ENCODE measurements around the gene EMP3. TPM values are rescaled to one million over a fixed set of nuclear protein-coding genes. Genes with fewer than 3 reads are reported as not detected.

Gene EMP3, protein sequence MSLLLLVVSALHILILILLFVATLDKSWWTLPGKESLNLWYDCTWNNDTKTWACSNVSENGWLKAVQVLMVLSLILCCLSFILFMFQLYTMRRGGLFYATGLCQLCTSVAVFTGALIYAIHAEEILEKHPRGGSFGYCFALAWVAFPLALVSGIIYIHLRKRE
- polyA plus RNA-seq (2013): 21.1 and 22.2 TPM in 2 replicates

DNA sequence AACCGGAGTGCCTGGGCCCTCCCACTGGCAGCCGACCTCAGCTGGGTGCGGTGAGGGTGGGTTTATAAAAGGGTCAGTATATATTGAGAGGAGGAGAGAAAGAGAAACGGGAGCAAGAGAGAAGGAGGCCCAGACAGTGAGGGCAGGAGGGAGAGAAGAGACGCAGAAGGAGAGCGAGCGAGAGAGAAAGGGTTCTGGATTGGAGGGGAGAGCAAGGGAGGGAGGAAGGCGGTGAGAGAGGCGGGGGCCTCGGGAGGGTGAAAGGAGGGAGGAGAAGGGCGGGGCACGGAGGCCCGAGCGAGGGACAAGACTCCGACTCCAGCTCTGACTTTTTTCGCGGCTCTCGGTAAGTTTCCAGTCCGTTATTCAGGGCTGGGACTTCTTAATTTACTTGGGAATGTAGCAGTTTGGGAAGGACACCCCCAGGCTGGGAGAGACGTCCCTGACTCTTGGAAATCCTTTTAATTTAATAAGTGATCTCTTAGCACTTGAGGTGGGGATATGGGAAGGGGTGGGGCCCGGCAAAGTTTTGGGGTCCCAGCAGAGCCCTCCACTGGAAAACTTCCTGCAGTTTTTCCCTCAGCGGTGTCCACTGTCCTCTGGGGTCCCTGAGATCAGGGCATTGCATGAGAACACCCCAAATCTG, at the start of gene EMP3:
Gene EMP3 (plus strand): TSS at position 288 of the 646 bp plus-strand sequence. CDS start 1,293 bp downstream, outside the sequence.
- Histone ChIP-seq H2BK5ac (ENCODE audit: low read depth, low read length, poor library complexity) (peak within 1 kb of the TSS; percentile 41), H4K8ac (ENCODE audit: low read depth, low read length) (peak within 1 kb of the TSS; percentile 54), H3K18ac (ENCODE audit: low read length) (peak within 1 kb of the TSS; percentile 47), H4K12ac (ENCODE audit: low read depth, low read length) (no peak within 1 kb of the TSS), H3K4ac (ENCODE audit: low read depth, low read length) (no peak within 1 kb of the TSS), H2BK120ac (ENCODE audit: insufficient read depth, low read length, poor library complexity) (peak within 1 kb of the TSS; percentile 76), H2AK5ac (ENCODE audit: low read length) (no peak within 1 kb of the TSS), H2BK12ac (ENCODE audit: low read length) (peak within 1 kb of the TSS; percentile 71), H3K4me1 (ENCODE audit: control insufficient read depth in 1 of 2, insufficient read depth in 2 of 2, low read length in 2 of 2) (peaks cover 18 to 22% of the 10 kb centered on the region in 2 experiments), H4K91ac (ENCODE audit: low read depth, low read length) (peak within 1 kb of the TSS; percentile 74), H3K36me3 (ENCODE audit: control insufficient read depth in 1 of 2, insufficient read depth in 2 of 2, low read length in 2 of 2) (no peaks in the 10 kb centered on the region), H3K9me3 (ENCODE audit: insufficient read depth, low read depth, low read length) (peaks cover 4% of the 10 kb centered on the region), H2AFZ (ENCODE audit: insufficient read depth, low read length, poor library complexity) (no peak within 1 kb of the TSS), H3K79me1 (ENCODE audit: low read length) (peaks cover 20% of the 10 kb centered on the region), H3K27me3 (ENCODE audit: insufficient read depth, low read length) (no peaks in the 10 kb centered on the region), H3K23ac (ENCODE audit: low read length) (no peak within 1 kb of the TSS), H3K79me2 (ENCODE audit: control insufficient read depth, insufficient read depth, low read length, poor library complexity) (peaks cover 6% of the 10 kb centered on the region), H3K27ac (ENCODE audit: low read depth, low read length) (peak within 1 kb of the TSS; percentile 45), H3K4me3 (ENCODE audit: low read depth, low read length) (no peak within 1 kb of the TSS), H3K14ac (ENCODE audit: low read length) (no peak within 1 kb of the TSS), H3K4me2 (ENCODE audit: low read length) (peak within 1 kb of the TSS; percentile 39), H3K9ac (ENCODE audit: low read length) (no peak within 1 kb of the TSS)
- WGBS (ENCODE audit: extremely low coverage, insufficient coverage, insufficient read length): no CpG with 5 or more reads among the region's 22 CpGs
- DNase-seq: peak; percentile 63 to 70

DNA sequence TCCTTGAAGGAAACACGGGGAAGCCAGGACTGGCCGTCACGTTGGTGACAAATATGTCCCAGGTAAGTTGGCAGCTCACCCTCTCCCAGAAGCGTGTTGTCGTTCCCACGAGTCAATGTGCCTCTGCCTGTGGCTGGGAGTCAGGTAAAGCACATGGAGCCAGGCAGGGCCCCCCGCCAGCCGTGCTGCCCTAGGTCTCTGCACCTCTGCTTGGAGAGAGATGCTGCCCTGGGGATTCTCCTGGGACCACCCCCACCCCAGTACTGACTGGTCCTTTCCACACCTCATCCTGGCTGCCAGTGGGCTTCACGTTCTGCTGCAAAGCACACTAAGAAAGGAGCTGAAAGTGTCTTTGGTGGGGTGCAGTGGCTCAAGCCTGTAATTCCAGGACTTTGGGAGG, 45.6 kb upstream of the EMP3 start:
- Histone ChIP-seq H4K91ac (ENCODE audit: low read depth, low read length) (no peak overlapping the region), H3K23ac (ENCODE audit: low read length) (no peak overlapping the region), H3K4me3 (ENCODE audit: low read depth, low read length) (no peak overlapping the region), H3K27me3 (ENCODE audit: insufficient read depth, low read length) (no peaks in the 10 kb centered on the region), H3K14ac (ENCODE audit: low read length) (no peak overlapping the region), H2BK12ac (ENCODE audit: low read length) (no peak overlapping the region), H3K79me2 (ENCODE audit: control insufficient read depth, insufficient read depth, low read length, poor library complexity) (no peaks in the 10 kb centered on the region), H3K18ac (ENCODE audit: low read length) (no peak overlapping the region), H4K8ac (ENCODE audit: low read depth, low read length) (no peak overlapping the region), H2BK5ac (ENCODE audit: low read depth, low read length, poor library complexity) (no peak overlapping the region), H3K4ac (ENCODE audit: low read depth, low read length) (no peak overlapping the region), H3K27ac (ENCODE audit: low read depth, low read length) (no peak overlapping the region), H3K9me3 (ENCODE audit: insufficient read depth, low read depth, low read length) (peaks cover 9% of the 10 kb centered on the region), H2AFZ (ENCODE audit: insufficient read depth, low read length, poor library complexity) (no peak overlapping the region), H3K79me1 (ENCODE audit: low read length) (no peaks in the 10 kb centered on the region), H3K4me2 (ENCODE audit: low read length) (no peak overlapping the region), H3K4me1 (ENCODE audit: control insufficient read depth in 1 of 2, insufficient read depth in 2 of 2, low read length in 2 of 2) (peaks cover 0 to 2% of the 10 kb centered on the region in 2 experiments), H3K36me3 (ENCODE audit: control insufficient read depth in 1 of 2, insufficient read depth in 2 of 2, low read length in 2 of 2) (peaks cover 33 to 42% of the 10 kb centered on the region in 2 experiments), H2BK120ac (ENCODE audit: insufficient read depth, low read length, poor library complexity) (no peak overlapping the region), H3K9ac (ENCODE audit: low read length) (no peak overlapping the region), H2AK5ac (ENCODE audit: low read length) (no peak overlapping the region), H4K12ac (ENCODE audit: low read depth, low read length) (no peak overlapping the region)
- no peak for DNase-seq
- WGBS (ENCODE audit: extremely low coverage, insufficient coverage, insufficient read length): no CpG with 5 or more reads among the region's 9 CpGs

DNA sequence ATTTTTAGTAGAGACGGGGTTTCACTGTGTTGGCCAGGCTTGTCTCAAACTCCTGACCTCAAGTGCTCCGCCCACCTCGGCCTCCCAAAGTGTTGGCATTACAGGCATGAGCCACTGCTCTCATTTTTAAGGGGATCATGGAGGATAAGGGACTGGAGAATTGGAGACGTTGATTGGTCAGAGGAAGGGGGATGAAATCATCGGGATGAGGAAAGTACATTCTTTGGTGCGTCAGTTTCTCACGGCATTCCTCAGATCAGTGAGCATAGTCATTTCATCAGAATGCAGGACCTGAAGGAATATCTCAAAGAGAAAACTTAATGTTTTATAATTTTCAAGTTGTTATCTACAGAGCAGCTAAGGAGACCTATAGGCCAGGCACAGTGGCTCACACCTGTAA, 41.4 kb upstream of the EMP3 start:
- H3K4me2 ChIP-seq (ENCODE audit: low read length): no peak overlapping the region
- no peak overlapping the region for H3K18ac ChIP-seq (ENCODE audit: low read length)
- H3K27me3 ChIP-seq (ENCODE audit: insufficient read depth, low read length): no peaks in the 10 kb centered on the region
- no peak overlapping the region for H2BK5ac ChIP-seq (ENCODE audit: low read depth, low read length, poor library complexity)
- no peak overlapping the region for H3K4me3 ChIP-seq (ENCODE audit: low read depth, low read length)
- H2AFZ ChIP-seq (ENCODE audit: insufficient read depth, low read length, poor library complexity): no peak overlapping the region
- H2AK5ac ChIP-seq (ENCODE audit: low read length): no peak overlapping the region
- peaks cover 11% of the 10 kb centered on the region for H3K9me3 ChIP-seq (ENCODE audit: insufficient read depth, low read depth, low read length)
- peaks cover 0 to 2% of the 10 kb centered on the region in 2 experiments for H3K4me1 ChIP-seq (ENCODE audit: control insufficient read depth in 1 of 2, insufficient read depth in 2 of 2, low read length in 2 of 2)
- H3K14ac ChIP-seq (ENCODE audit: low read length): no peak overlapping the region
- H3K4ac ChIP-seq (ENCODE audit: low read depth, low read length): no peak overlapping the region
- H3K27ac ChIP-seq (ENCODE audit: low read depth, low read length): no peak overlapping the region
- H2BK12ac ChIP-seq (ENCODE audit: low read length): no peak overlapping the region
- H4K8ac ChIP-seq (ENCODE audit: low read depth, low read length): no peak overlapping the region
- peaks cover 47 to 51% of the 10 kb centered on the region in 2 experiments for H3K36me3 ChIP-seq (ENCODE audit: control insufficient read depth in 1 of 2, insufficient read depth in 2 of 2, low read length in 2 of 2)
- no peak overlapping the region for H4K12ac ChIP-seq (ENCODE audit: low read depth, low read length)
- no peaks in the 10 kb centered on the region for H3K79me2 ChIP-seq (ENCODE audit: control insufficient read depth, insufficient read depth, low read length, poor library complexity)
- H3K23ac ChIP-seq (ENCODE audit: low read length): no peak overlapping the region
- no peak overlapping the region for H3K9ac ChIP-seq (ENCODE audit: low read length)
- peak; percentile 79 to 85 for DNase-seq
- no peaks in the 10 kb centered on the region for H3K79me1 ChIP-seq (ENCODE audit: low read length)
- H2BK120ac ChIP-seq (ENCODE audit: insufficient read depth, low read length, poor library complexity): no peak overlapping the region
- no CpG with 5 or more reads among the region's 7 CpGs for WGBS (ENCODE audit: extremely low coverage, insufficient coverage, insufficient read length)
- H4K91ac ChIP-seq (ENCODE audit: low read depth, low read length): no peak overlapping the region

DNA sequence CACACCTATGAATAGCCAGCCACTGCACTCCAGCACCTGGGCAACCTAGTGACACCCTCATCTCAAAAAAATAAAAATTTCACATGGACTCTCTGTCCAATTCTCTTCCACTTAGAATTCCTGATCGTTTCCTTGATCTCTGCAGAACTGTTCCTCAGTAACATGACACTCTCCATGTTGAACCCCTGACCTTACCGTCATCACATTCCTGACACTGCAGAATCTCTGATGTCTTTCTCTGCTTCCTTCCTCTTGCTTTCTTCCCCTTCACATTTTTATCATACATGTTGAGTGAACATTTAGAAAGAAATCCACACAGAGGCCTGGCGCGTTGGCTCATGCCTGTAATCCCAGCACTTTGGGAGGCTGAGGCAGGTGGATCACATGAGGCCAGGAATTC, 40.5 kb upstream of the EMP3 start:
- Histone ChIP-seq H3K36me3 (ENCODE audit: control insufficient read depth in 1 of 2, insufficient read depth in 2 of 2, low read length in 2 of 2) (peaks cover 43 to 47% of the 10 kb centered on the region in 2 experiments), H2AFZ (ENCODE audit: insufficient read depth, low read length, poor library complexity) (no peak overlapping the region), H2BK5ac (ENCODE audit: low read depth, low read length, poor library complexity) (no peak overlapping the region), H3K9me3 (ENCODE audit: insufficient read depth, low read depth, low read length) (peaks cover 11% of the 10 kb centered on the region), H3K27me3 (ENCODE audit: insufficient read depth, low read length) (no peaks in the 10 kb centered on the region), H4K91ac (ENCODE audit: low read depth, low read length) (no peak overlapping the region), H3K4me2 (ENCODE audit: low read length) (no peak overlapping the region), H3K9ac (ENCODE audit: low read length) (no peak overlapping the region), H3K27ac (ENCODE audit: low read depth, low read length) (no peak overlapping the region), H3K4me3 (ENCODE audit: low read depth, low read length) (no peak overlapping the region), H3K14ac (ENCODE audit: low read length) (no peak overlapping the region), H3K79me1 (ENCODE audit: low read length) (no peaks in the 10 kb centered on the region), H2BK12ac (ENCODE audit: low read length) (no peak overlapping the region), H3K23ac (ENCODE audit: low read length) (no peak overlapping the region), H2BK120ac (ENCODE audit: insufficient read depth, low read length, poor library complexity) (no peak overlapping the region), H3K18ac (ENCODE audit: low read length) (no peak overlapping the region), H2AK5ac (ENCODE audit: low read length) (no peak overlapping the region), H3K79me2 (ENCODE audit: control insufficient read depth, insufficient read depth, low read length, poor library complexity) (no peaks in the 10 kb centered on the region), H3K4me1 (ENCODE audit: control insufficient read depth in 1 of 2, insufficient read depth in 2 of 2, low read length in 2 of 2) (peaks cover 0 to 2% of the 10 kb centered on the region in 2 experiments), H4K12ac (ENCODE audit: low read depth, low read length) (no peak overlapping the region), H3K4ac (ENCODE audit: low read depth, low read length) (no peak overlapping the region), H4K8ac (ENCODE audit: low read depth, low read length) (no peak overlapping the region)
- DNase-seq: no peak
- no CpG with 5 or more reads among the region's 4 CpGs for WGBS (ENCODE audit: extremely low coverage, insufficient coverage, insufficient read length)

Data from trophoblast cell (in vitro differentiated cells and primary cell).